Measurements from ENCODE around the gene RGS6.

GRCh38 chr14:72610831-72611200 is 678.6 kb downstream of the RGS6 start:
- no peak for TF ChIP-seq EZH2 (IDR thresholded peaks at IDR 0.05; ENCODE audit: insufficient read depth, poor library complexity, severe bottlenecking)
- no peak for TF ChIP-seq EZH2phosphoT487 (IDR thresholded peaks at IDR 0.05; ENCODE audit: insufficient read depth, low read depth)
